Measurements from ENCODE around the gene PIP4K2A. TPM values are rescaled to one million over a fixed set of nuclear protein-coding genes. Genes with fewer than 3 reads are reported as not detected.
"Not testable (repeated sequence)": the region's sequence is repeated elsewhere in the genome, so short reads cannot be mapped to it uniquely, and the experiment has no call there.

PIP4K2A gene
- total and polyA plus RNA-seq, 9 donors, result 4.3 to 85.6 (median 18.4) TPM

- intact Hi-C loops (cut with DNase I), result no loop called here
- no peaks in the 10 kb centered on the region for H3K27me3 ChIP-seq
- no peaks in the 10 kb centered on the region for H3K9me3 ChIP-seq
- H3K4me3 ChIP-seq, result no peak overlapping the region
- TF ChIP-seq, protein P1, sequence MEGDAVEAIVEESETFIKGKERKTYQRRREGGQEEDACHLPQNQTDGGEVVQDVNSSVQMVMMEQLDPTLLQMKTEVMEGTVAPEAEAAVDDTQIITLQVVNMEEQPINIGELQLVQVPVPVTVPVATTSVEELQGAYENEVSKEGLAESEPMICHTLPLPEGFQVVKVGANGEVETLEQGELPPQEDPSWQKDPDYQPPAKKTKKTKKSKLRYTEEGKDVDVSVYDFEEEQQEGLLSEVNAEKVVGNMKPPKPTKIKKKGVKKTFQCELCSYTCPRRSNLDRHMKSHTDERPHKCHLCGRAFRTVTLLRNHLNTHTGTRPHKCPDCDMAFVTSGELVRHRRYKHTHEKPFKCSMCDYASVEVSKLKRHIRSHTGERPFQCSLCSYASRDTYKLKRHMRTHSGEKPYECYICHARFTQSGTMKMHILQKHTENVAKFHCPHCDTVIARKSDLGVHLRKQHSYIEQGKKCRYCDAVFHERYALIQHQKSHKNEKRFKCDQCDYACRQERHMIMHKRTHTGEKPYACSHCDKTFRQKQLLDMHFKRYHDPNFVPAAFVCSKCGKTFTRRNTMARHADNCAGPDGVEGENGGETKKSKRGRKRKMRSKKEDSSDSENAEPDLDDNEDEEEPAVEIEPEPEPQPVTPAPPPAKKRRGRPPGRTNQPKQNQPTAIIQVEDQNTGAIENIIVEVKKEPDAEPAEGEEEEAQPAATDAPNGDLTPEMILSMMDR (IDR thresholded peaks at IDR 0.05), result no peak
- TF ChIP-seq EP300 (IDR thresholded peaks at IDR 0.05) (no peak), POLR2A (IDR thresholded peaks at IDR 0.05) (no peak)
- H3K4me1 ChIP-seq (ENCODE audit: insufficient read depth), result no peaks in the 10 kb centered on the region
- 65 to 73% (median 72%) methylated on average over 9 of the region's 9 CpGs for WGBS, 3 donors
- no peaks in the 10 kb centered on the region for H3K36me3 ChIP-seq
- H3K27ac ChIP-seq, result no peak overlapping the region
- no peak for DNase-seq
These were observed 210.9 kb downstream of the PIP4K2A start for GRCh38 chr10:22503315-22504088.

DNA sequence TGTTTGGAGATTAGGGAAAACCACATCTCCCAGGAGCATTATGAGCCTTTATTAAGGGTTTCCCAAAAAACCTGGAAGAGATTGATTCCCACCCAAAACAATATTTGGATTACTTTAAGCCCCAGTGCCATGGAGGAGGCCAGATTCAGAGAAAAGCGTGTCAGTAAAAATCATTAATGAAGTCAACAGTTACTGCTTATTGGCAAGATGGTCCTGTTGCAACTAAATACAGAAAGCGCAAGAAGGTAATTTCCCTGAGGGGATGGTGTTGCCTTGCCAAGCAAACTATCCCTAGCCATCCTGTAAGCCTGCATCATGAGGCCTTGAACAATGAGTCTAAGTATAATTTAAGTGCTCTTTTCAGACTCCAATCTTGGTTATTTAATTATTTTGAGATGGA, 212.5 kb downstream of the PIP4K2A start:
- no peak for DNase-seq
- intact Hi-C loops (cut with DNase I), result no loop called here
- no peak overlapping the region for H3K27ac ChIP-seq
- no peaks in the 10 kb centered on the region for H3K36me3 ChIP-seq
- H3K9me3 ChIP-seq, result no peaks in the 10 kb centered on the region
- no peak overlapping the region for H3K4me3 ChIP-seq
- WGBS, 3 donors, result 95 to 98% (median 96%) methylated on average over 2 of the region's 2 CpGs
- H3K27me3 ChIP-seq, result no peaks in the 10 kb centered on the region
- no peaks in the 10 kb centered on the region for H3K4me1 ChIP-seq (ENCODE audit: insufficient read depth)
- TF ChIP-seq, protein P1 (IDR thresholded peaks at IDR 0.05), result no peak
- no peak for TF ChIP-seq POLR2A (IDR thresholded peaks at IDR 0.05)
- no peak for TF ChIP-seq EP300 (IDR thresholded peaks at IDR 0.05)

DNA sequence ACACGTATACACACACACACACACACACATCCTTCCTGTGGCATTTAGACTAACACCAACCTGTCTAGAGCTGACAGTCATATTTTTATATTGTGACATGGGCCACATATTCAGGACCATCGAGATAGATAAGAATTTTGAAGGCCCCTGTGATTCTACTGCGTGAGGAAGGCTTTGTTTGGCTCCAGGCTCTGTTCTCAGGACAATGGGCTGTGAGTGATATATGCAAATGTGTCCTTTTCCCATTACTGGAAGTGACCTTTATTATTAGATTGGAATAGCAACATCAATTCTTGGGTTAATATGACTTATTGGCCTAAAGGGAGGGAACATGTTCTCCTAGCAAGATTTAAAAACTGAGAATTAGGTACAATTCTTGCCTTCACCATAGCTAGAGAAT, 213.0 kb downstream of the PIP4K2A start:
- 53 to 65% (median 59%) methylated on average over 3 of the region's 3 CpGs for WGBS, 3 donors
- Histone ChIP-seq H3K4me1 (ENCODE audit: insufficient read depth) (no peaks in the 10 kb centered on the region), H3K27me3 (no peaks in the 10 kb centered on the region), H3K9me3 (no peaks in the 10 kb centered on the region), H3K4me3 (no peak overlapping the region), H3K27ac (no peak overlapping the region), H3K36me3 (no peaks in the 10 kb centered on the region)
- TF ChIP-seq POLR2A (IDR thresholded peaks at IDR 0.05), result no peak
- TF ChIP-seq EP300 (IDR thresholded peaks at IDR 0.05), result no peak
- TF ChIP-seq, protein P1 (IDR thresholded peaks at IDR 0.05), result no peak
- intact Hi-C loops (cut with DNase I), result no loop called here
- no peak for DNase-seq

GRCh38 chr10:22500656-22501340, 213.6 kb downstream of the PIP4K2A start:
- DNase-seq, result no peak
- intact Hi-C loops (cut with DNase I), result no loop called here
- Histone ChIP-seq H3K36me3 (no peaks in the 10 kb centered on the region), H3K27me3 (no peaks in the 10 kb centered on the region), H3K4me1 (ENCODE audit: insufficient read depth) (no peaks in the 10 kb centered on the region), H3K27ac (no peak overlapping the region), H3K4me3 (no peak overlapping the region), H3K9me3 (no peaks in the 10 kb centered on the region)
- 13 to 23% (median 18%) methylated on average over 7 of the region's 7 CpGs for WGBS, 3 donors
- TF ChIP-seq, protein P1 (IDR thresholded peaks at IDR 0.05), result no peak
- TF ChIP-seq EP300 (IDR thresholded peaks at IDR 0.05), result no peak
- no peak for TF ChIP-seq POLR2A (IDR thresholded peaks at IDR 0.05)

DNA sequence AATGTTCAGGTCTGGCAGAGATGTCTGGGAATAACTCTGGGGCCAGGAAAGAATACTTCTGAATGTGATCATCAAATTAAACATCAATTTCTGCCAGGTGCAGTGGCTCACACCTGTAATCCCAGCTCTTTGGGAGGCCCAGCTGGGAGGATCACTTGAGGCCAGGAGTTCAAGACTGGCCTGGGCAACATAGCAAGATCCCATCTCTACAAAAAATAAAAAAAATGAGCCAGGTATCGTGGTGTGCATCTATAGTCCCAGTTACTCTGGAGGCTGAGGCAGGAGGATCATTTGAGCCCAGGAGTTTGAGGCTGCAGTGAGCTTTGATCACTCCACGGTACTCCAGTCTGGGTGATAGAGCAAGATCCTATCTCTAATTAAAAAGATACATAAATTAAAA, 214.4 kb downstream of the PIP4K2A start:
- H3K27ac ChIP-seq; H3K36me3 ChIP-seq; H3K9me3 ChIP-seq; intact Hi-C loops (cut with DNase I); H3K4me3 ChIP-seq; DNase-seq; H3K4me1 ChIP-seq (ENCODE audit: insufficient read depth); H3K27me3 ChIP-seq: not testable (repeated sequence)
- 88 to 91% (median 90%) methylated on average over 2 of the region's 2 CpGs for WGBS, 3 donors
